GM12878 (cell line): Measurements from ENCODE around the gene ZNF644. TPM values are rescaled to one million over a fixed set of nuclear protein-coding genes. Genes with fewer than 3 reads are reported as not detected.

Experiments used
- ATAC-seq: fragments of 200-7000 bp; cut with Tn5 transposase; 3 replicates; pipeline ENCODE4 v1.9.1; 2020; ENCODE audit warnings: mild to moderate bottlenecking, moderate library complexity
- BruUV-seq: library from RNA; stranded (reverse); fragments of 400-500 nt; replicated peaks from 2 replicates; lab custom pipeline; 2021; lab: Mats Ljungman, UMichigan
- CTCF ChIA-PET: fragments of 300-600 bp; sonication (Branson Sonifier 250); formaldehyde crosslinking; extraction: SDS; loops from one replicate; lab custom pipeline; 2021; ENCODE audit warnings: inconsistent platforms; lab: Yijun Ruan, JAX
- POLR2A ChIA-PET: fragments of 350-600 bp; formaldehyde crosslinking; extraction: SDS; loops from one replicate; lab custom pipeline; 2021; ENCODE audit warnings: inconsistent platforms; lab: Charles Lee
- RAD21 ChIA-PET: fragments of 300-600 bp; sonication (Branson Sonifier 250); formaldehyde crosslinking; loops from one replicate; lab custom pipeline; 2023; ENCODE audit warnings: antibody characterized with exemption; ENCODE audit not compliant: unreplicated experiment; lab: Charles Lee
- SMC1A ChIA-PET: fragments of 300-600 bp; sonication (Branson Sonifier 250); formaldehyde crosslinking; loops from one replicate; lab custom pipeline; 2023; ENCODE audit not compliant: unreplicated experiment, uncharacterized antibody; lab: Charles Lee
- DNase-seq: peaks from one replicate; pipeline ENCODE4 v3.0.0-alpha.2; 2011; ENCODE audit warnings: low read depth, low spot score
- FAIRE-seq: peaks from 3 replicates; lab custom pipeline; 2011; peaks lifted over from hg19 to GRCh38; lab: Jason Lieb, UNC
- H2AFZ ChIP-seq: 2 replicates; pipeline ENCODE4 v1.6.0; 2011; ENCODE audit warnings: low read depth, low read length, control low read depth; ENCODE audit not compliant: control insufficient read depth
- H3K27ac ChIP-seq: 2 replicates; pipeline ENCODE4 v1.5.1; 2011; ENCODE audit warnings: control low read depth; ENCODE audit not compliant: control insufficient read depth, insufficient read depth
- H3K27me3 ChIP-seq, 2 experiments: replicated peaks in 1 of 2; 2 replicates each; pipeline versions ENCODE4 v1.6.0 to v1.6.1; 2011; ENCODE audit warnings: low read length in 1 of 2; ENCODE audit not compliant: control insufficient read depth in 2 of 2, insufficient read depth in 2 of 2
- H3K36me3 ChIP-seq, 2 experiments: 2 replicates each; pipeline ENCODE4 v1.5.1; 2011; ENCODE audit warnings: low read length in 1 of 2; ENCODE audit not compliant: control insufficient read depth in 2 of 2, insufficient read depth in 2 of 2
- H3K4me1 ChIP-seq: 2 replicates; pipeline ENCODE4 v1.6.1; 2011; ENCODE audit warnings: mild to moderate bottlenecking, low read length, moderate library complexity, mixed read lengths; ENCODE audit not compliant: control insufficient read depth, insufficient read depth
- H3K4me2 ChIP-seq: 2 replicates; pipeline ENCODE4 v1.6.0; 2011; ENCODE audit warnings: control low read depth; ENCODE audit not compliant: control insufficient read depth, insufficient read depth
- H3K4me3 ChIP-seq: fragments of 200-600 bp; sonication (generic); 2 replicates; pipeline ENCODE4 v1.5.1; 2016
- H3K79me2 ChIP-seq: 2 replicates; pipeline ENCODE4 v1.6.0; 2011; ENCODE audit warnings: low read length; ENCODE audit not compliant: control insufficient read depth, insufficient read depth
- H3K9ac ChIP-seq: 2 replicates; pipeline ENCODE4 v1.8.0; 2011; ENCODE audit warnings: low read length, control low read depth, mixed read lengths; ENCODE audit not compliant: control insufficient read depth, insufficient read depth
- H3K9me3 ChIP-seq: replicated peaks from 3 replicates; pipeline ENCODE4 v1.5.1; 2011; ENCODE audit warnings: mild to moderate bottlenecking, low read length; ENCODE audit not compliant: control insufficient read depth, insufficient read depth
- H4K20me1 ChIP-seq: 2 replicates; pipeline ENCODE4 v1.6.0; 2011; ENCODE audit not compliant: control insufficient read depth, insufficient read depth
- DPF2 ChIP-seq: fragments of 450-650 bp; IDR thresholded peaks from 2 replicates; pipeline ENCODE4 v1.6.1; 2017; ENCODE audit warnings: mild to moderate bottlenecking
- EED ChIP-seq: sonication (generic); IDR thresholded peaks from 2 replicates; pipeline ENCODE4 v1.6.1; 2016; ENCODE audit warnings: antibody characterized with exemption, low read depth
- IKZF1 ChIP-seq: fragments of 450-650 bp; conservative IDR thresholded peaks from 2 replicates; pipeline ENCODE4 v1.6.1; 2017; ENCODE audit warnings: antibody characterized with exemption, mild to moderate bottlenecking
- IKZF2 ChIP-seq, 2 experiments: fragments of 450-650 bp; IDR thresholded peaks; 2 replicates each; pipeline ENCODE4 v1.6.1; 2017; ENCODE audit warnings: mild to moderate bottlenecking in 2 of 2, moderate library complexity in 2 of 2
- LARP7 ChIP-seq: fragments of 450-650 bp; IDR thresholded peaks from 2 replicates; pipeline ENCODE4 v1.6.1; 2017; ENCODE audit warnings: mild to moderate bottlenecking
- MTA2 ChIP-seq: fragments of 450-650 bp; IDR thresholded peaks from 2 replicates; pipeline ENCODE4 v1.6.1; 2016; ENCODE audit warnings: low read depth, mild to moderate bottlenecking, moderate library complexity
- SPI1 ChIP-seq: IDR thresholded peaks from 2 replicates; pipeline ENCODE4 v1.6.1; 2011; ENCODE audit warnings: low read depth, mild to moderate bottlenecking, low read length, moderate library complexity, borderline replicate concordance; ENCODE audit not compliant: insufficient read depth
- WGBS: methylation state at CpG from one replicate; pipeline ENCODE4 v1.1.6; 2016; ENCODE audit warnings: low lambda C conversion rate; ENCODE audit not compliant: insufficient replicate concordance, insufficient coverage; ENCODE audit errors: missing lambda C conversion rate; 5-methylcytosine and 5-hydroxymethylcytosine counted together
- in situ Hi-C: fragments of 300-500 bp; cut with MboI; formaldehyde crosslinking; loops from 9 replicates; pipeline ENCODE4 v1.14.3; 2018; ENCODE audit warnings: mixed read lengths
- intact Hi-C: fragments of 100-400 bp; cut with micrococcal nuclease; formaldehyde crosslinking; loops from one replicate; pipeline ENCODE4 v1.14.2; 2022; ENCODE audit not compliant: unreplicated experiment
- polyA plus RNA-seq, 11 experiments: library from polyadenylated mRNA; depleted of rRNA in 4 of 11; unstranded in 6 of 11; stranded (reverse) in 5 of 11; fragments of >200 nt; fragmentation: Nextera tagmentation in 4 of 11; fragmentation: Illumina TruSeq in 1 of 11; extraction: Ambion mirVana in 4 of 11; extraction: Trizol in 1 of 11; gene quantifications; 1 replicate in 1 of 11; 2 replicates in 10 of 11; pipeline versions ENCODE4 v1.2.1 to v1.2.3, GENCODE V29; 2011 to 2016; ENCODE audit warnings: inconsistent platforms in 2 of 11, missing spikeins in 2 of 11, low read depth in 1 of 11
- total RNA-seq, 4 experiments: library from RNA; depleted of rRNA in 3 of 4; stranded (reverse); fragments of >200 nt in 3 of 4; fragmentation: Illumina TruSeq in 1 of 4; extraction: Trizol in 1 of 4; gene quantifications; 2 replicates each; pipeline versions ENCODE4 v1.2.1 to v1.2.3, GENCODE V29; 2013 to 2021
- TF ChIP-seq, protein P1 (sequence below): fragments of 150-350 bp; IDR thresholded peaks from 2 replicates; pipeline ENCODE4 v1.6.1; 2014; ENCODE audit warnings: mild to moderate bottlenecking, low read depth, low read length

ZNF644 gene
- total and polyA plus RNA-seq, 10 of the 15 experiments (the other 5 are each of a cell fraction or from before 2014, with no cell fraction given): 17.7 to 55.3 (median 29.5) TPM

DNA sequence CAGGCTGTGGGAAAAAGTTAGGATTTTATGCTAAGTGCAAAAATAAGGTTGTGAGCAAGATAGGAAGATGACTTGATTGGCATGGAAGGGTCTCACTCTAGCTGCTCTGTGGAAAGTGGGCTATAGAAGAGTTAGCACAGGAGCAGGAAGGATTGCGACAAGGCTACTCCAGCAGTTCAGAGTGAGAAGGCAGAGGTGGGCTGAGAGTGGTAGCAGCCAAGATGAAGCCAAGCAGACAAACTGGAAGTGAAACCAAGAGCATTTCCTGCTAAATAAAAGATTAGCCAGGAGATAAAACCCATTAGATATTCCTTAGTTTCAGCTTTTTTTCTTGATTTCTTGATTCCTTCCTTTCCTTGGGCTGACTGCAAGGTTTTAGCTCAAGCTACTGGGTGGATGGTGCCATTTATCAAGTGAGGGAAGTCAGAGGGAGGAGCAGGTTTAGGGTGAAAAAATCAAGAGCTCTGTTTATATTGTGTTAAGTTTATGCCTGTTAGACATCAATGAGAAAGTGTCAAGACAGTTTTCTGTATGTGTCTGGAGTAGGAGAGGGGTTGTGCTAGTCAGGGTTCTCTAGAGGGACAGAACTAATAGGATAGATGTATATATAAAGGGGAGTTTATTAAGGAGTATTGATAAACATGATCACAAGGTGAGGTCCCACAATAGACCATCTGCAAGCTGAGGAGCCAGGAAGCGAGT, 33.1 kb upstream of the ZNF644 start:
- Histone ChIP-seq H2AFZ (peak overlapping the region; percentile 45), H3K27ac (no peak overlapping the region; the same call in 1 of the 2 replicates), H3K9me3 (no peaks in the 10 kb centered on the region), H3K27me3 (no peaks in the 10 kb centered on the region)
- 60% methylated on average over 2 of the region's 2 CpGs for WGBS
- POLR2A ChIA-PET: no interaction called here
- SMC1A ChIA-PET: interaction anchor here (0.8 to 1.9 kb wide), 12 partner anchors 8 to 120 kb away, joined by 3 to 6 read pairs (median 4); no protein-coding TSS in a partner anchor
- DNase-seq (no peak), ATAC-seq (peak; percentile 90)
- TF ChIP-seq EED (peak; percentile 56), SPI1 (peak; percentile 86), IKZF2 (IDR thresholded peaks at IDR 0.05) (peak; percentile 46 to 48; a peak in 2 of 4 replicates), IKZF1 (peak; percentile 57), DPF2 (0 out of 2 replicates have a peak, but pooled peaks have one; percentile 22), LARP7 (no peak), MTA2 (0 out of 2 replicates have a peak, but pooled peaks have one; percentile 24)
- TF ChIP-seq, protein P1, sequence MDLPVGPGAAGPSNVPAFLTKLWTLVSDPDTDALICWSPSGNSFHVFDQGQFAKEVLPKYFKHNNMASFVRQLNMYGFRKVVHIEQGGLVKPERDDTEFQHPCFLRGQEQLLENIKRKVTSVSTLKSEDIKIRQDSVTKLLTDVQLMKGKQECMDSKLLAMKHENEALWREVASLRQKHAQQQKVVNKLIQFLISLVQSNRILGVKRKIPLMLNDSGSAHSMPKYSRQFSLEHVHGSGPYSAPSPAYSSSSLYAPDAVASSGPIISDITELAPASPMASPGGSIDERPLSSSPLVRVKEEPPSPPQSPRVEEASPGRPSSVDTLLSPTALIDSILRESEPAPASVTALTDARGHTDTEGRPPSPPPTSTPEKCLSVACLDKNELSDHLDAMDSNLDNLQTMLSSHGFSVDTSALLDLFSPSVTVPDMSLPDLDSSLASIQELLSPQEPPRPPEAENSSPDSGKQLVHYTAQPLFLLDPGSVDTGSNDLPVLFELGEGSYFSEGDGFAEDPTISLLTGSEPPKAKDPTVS: no peak
- TF ChIP-seq, all 136 proteins: peak for 6
- FAIRE-seq: peak; percentile 57
- Histone ChIP-seq H3K4me1 (peaks cover 10% of the 10 kb centered on the region), H3K4me2 (peak overlapping the region; percentile 72), H3K36me3 (no peaks in the 10 kb centered on the region), H4K20me1 (no peaks in the 10 kb centered on the region), H3K79me2 (no peaks in the 10 kb centered on the region), H3K9ac (no peak overlapping the region), H3K4me3 (no peak overlapping the region)
- CTCF ChIA-PET: interaction anchor here (0.7 to 2.1 kb wide), 7 partner anchors 16 to 1053 kb away, joined by 3 to 7 read pairs (median 3); no protein-coding TSS in a partner anchor
- RAD21 ChIA-PET: interaction anchor here (1.3 kb wide), 2 partner anchors 28 to 33 kb away, joined by 4 to 8 read pairs; partner anchors contain the start of gene ZNF644
- intact Hi-C loops (loop anchor here (5.0 kb wide), 1 partner anchor 33 kb away; the partner anchor contains the start of gene ZNF644), in situ Hi-C loops (no loop called here)
- no TSS peak for BruUV-seq
